Ascending aorta (tissue), 2 donors: ENCODE measurements around the gene ZNF423. TPM values are rescaled to one million over a fixed set of nuclear protein-coding genes. Genes with fewer than 3 reads are reported as not detected.

Experiments
- DNase-seq, 2 donors: peaks; one replicate each; pipeline ENCODE4 v3.0.0-alpha.2; 2019; ENCODE audit warnings: low spot score in 2 of 2
- H3K27ac ChIP-seq, 2 donors: fragments of 200-600 bp; sonication (generic); one replicate each; pipeline ENCODE4 v1.5.1; 2016 to 2017; ENCODE audit warnings: mild to moderate bottlenecking in 1 of 2
- H3K27me3 ChIP-seq: fragments of 200-600 bp; sonication (generic); one replicate; pipeline ENCODE4 v1.5.1; 2017
- H3K36me3 ChIP-seq, 2 donors: fragments of 200-600 bp; sonication (generic); one replicate each; pipeline ENCODE4 v1.5.1; 2016
- H3K4me1 ChIP-seq, 2 donors: fragments of 200-600 bp; sonication (generic); one replicate each; pipeline ENCODE4 v1.5.1; 2016 to 2017; ENCODE audit warnings: mild to moderate bottlenecking in 1 of 2
- H3K4me3 ChIP-seq, 2 donors: fragments of 200-600 bp; sonication (generic); one replicate each; pipeline ENCODE4 v1.5.1; 2016 to 2017; ENCODE audit warnings: mild to moderate bottlenecking in 1 of 2
- H3K9me3 ChIP-seq, 2 donors: fragments of 200-600 bp; sonication (generic); one replicate each; pipeline ENCODE4 v1.5.1; 2016
- intact Hi-C: fragments of 100-400 bp; cut with DNase I; formaldehyde crosslinking; loops from one replicate; pipeline ENCODE4 v1.15.1; 2023
- total RNA-seq: library from RNA; depleted of rRNA; stranded (reverse); fragments of >200 nt; gene quantifications from one replicate; pipeline ENCODE4 v1.1.0, GENCODE V29; 2016
- TF ChIP-seq, protein P1 (sequence below), 3 experiments: fragments of 200-600 bp in 2 of 3; fragments of 450-650 bp in 1 of 3; sonication (generic) in 2 of 3; IDR thresholded peaks; one replicate each; pipeline ENCODE4 v1.5.1; 2016 to 2019; ENCODE audit warnings: antibody characterized with exemption in 3 of 3, mild to moderate bottlenecking in 1 of 3, moderate library complexity in 1 of 3

ZNF423 gene
- total RNA-seq, 1 donor from 2014 or later: 42.9 TPM

- TF ChIP-seq, protein P1, sequence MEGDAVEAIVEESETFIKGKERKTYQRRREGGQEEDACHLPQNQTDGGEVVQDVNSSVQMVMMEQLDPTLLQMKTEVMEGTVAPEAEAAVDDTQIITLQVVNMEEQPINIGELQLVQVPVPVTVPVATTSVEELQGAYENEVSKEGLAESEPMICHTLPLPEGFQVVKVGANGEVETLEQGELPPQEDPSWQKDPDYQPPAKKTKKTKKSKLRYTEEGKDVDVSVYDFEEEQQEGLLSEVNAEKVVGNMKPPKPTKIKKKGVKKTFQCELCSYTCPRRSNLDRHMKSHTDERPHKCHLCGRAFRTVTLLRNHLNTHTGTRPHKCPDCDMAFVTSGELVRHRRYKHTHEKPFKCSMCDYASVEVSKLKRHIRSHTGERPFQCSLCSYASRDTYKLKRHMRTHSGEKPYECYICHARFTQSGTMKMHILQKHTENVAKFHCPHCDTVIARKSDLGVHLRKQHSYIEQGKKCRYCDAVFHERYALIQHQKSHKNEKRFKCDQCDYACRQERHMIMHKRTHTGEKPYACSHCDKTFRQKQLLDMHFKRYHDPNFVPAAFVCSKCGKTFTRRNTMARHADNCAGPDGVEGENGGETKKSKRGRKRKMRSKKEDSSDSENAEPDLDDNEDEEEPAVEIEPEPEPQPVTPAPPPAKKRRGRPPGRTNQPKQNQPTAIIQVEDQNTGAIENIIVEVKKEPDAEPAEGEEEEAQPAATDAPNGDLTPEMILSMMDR (IDR thresholded peaks at IDR 0.05): no peak
- intact Hi-C loops: no loop called here
- H3K27ac ChIP-seq: no peak overlapping the region
- no peaks in the 10 kb centered on the region for H3K4me1 ChIP-seq
- H3K27me3 ChIP-seq: no peaks in the 10 kb centered on the region
- no peak overlapping the region for H3K4me3 ChIP-seq
- H3K36me3 ChIP-seq: peaks cover 5 to 9% of the 10 kb centered on the region in 2 donors
- no peak for DNase-seq
- H3K9me3 ChIP-seq: no peaks in the 10 kb centered on the region
These were observed 335.3 kb downstream of the ZNF423 start for GRCh38 chr16:49520492-49521038.

DNA sequence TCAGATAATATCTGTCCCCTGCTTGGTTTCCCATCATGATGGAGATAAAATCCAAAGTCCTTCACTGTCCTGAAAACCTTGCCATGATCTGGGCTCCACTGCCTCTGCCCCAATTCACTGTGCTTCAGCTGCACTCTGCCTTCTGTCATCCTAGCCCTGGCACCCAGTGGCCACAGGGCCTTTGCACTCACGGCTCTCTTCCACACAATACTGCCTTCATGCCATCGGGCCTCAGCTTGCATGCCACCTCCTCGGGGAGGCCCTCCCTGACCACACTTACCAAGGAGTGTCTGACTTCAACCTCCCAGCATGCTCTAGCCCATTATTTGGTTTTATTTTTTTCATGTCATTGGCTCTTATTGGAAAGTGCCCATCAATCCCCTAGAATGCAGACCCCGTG is 336.2 kb downstream of the ZNF423 start:
- TF ChIP-seq, protein P1 (IDR thresholded peaks at IDR 0.05): no peak
- Histone ChIP-seq H3K9me3 (no peaks in the 10 kb centered on the region), H3K27ac (no peak overlapping the region), H3K4me1 (no peaks in the 10 kb centered on the region), H3K4me3 (no peak overlapping the region), H3K27me3 (no peaks in the 10 kb centered on the region), H3K36me3 (peaks cover 5 to 9% of the 10 kb centered on the region in 2 donors)
- intact Hi-C loops: no loop called here
- no peak for DNase-seq

GRCh38 chr16:49519008-49519656 is 336.8 kb downstream of the ZNF423 start:
- TF ChIP-seq, protein P1 (IDR thresholded peaks at IDR 0.05): no peak

DNA sequence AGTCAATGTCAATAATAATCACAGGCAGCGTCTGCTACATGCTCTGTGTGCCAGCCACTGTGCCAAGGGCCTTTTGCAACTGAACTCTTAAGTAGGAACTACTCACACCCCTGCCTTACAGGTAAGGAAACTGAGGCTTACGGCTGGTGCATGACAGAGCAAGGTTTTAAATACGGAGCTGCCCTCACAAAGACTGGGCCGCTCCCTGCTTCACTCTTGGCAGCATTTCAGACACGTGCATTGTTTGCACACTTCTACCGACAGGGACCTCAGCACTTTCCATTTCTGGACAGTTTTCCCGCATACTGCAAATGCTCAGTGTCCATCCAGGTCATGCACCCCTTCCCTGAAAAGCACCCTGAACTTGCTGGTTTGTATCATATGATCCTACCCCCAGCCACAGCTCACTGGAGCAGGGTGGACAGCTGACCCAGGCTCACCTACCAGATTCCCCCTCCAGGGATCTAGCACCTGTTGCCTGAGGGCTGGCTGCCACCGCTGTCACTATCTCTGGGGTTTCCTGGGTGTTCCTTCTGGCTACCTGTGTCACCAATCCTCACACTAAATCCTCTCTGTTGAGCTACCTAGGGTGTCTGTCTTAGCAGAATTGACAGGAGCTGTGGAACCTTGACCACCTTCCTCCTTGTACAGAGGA is 339.4 kb downstream of the ZNF423 start:
- TF ChIP-seq, protein P1 (IDR thresholded peaks at IDR 0.05): no peak
- intact Hi-C loops: no loop called here

More at GRCh38 chr16:49519008-49519656, 336.8 kb downstream of the ZNF423 start:
- DNase-seq: no peak
- H3K4me1 ChIP-seq: no peaks in the 10 kb centered on the region
- no peaks in the 10 kb centered on the region for H3K27me3 ChIP-seq
- H3K27ac ChIP-seq: no peak overlapping the region
- H3K9me3 ChIP-seq: no peaks in the 10 kb centered on the region
- H3K36me3 ChIP-seq: peaks cover 5 to 9% of the 10 kb centered on the region in 2 donors
- H3K4me3 ChIP-seq: no peak overlapping the region
- intact Hi-C loops: no loop called here

GRCh38 chr16:49515861-49516260 is 340.1 kb downstream of the ZNF423 start:
- intact Hi-C loops: no loop called here
- DNase-seq: no peak
- TF ChIP-seq, protein P1 (IDR thresholded peaks at IDR 0.05): no peak
- no peaks in the 10 kb centered on the region for H3K9me3 ChIP-seq
- H3K27ac ChIP-seq: no peak overlapping the region
- no peaks in the 10 kb centered on the region for H3K27me3 ChIP-seq
- no peak overlapping the region for H3K4me3 ChIP-seq
- H3K36me3 ChIP-seq: no peaks in the 10 kb centered on the region
- H3K4me1 ChIP-seq: no peaks in the 10 kb centered on the region

More for the DNA sequence above, 339.4 kb downstream of the ZNF423 start:
- no peaks in the 10 kb centered on the region for H3K4me1 ChIP-seq
- DNase-seq: no peak
- H3K4me3 ChIP-seq: no peak overlapping the region
- no peak overlapping the region for H3K27ac ChIP-seq
- H3K27me3 ChIP-seq: no peaks in the 10 kb centered on the region
- no peaks in the 10 kb centered on the region for H3K9me3 ChIP-seq
- no peaks in the 10 kb centered on the region for H3K36me3 ChIP-seq
